ENCODE data around the gene GRM7.

The GRM7 gene

GRCh38 chr3:7146529-7146928 is 285.6 kb downstream of the GRM7 start:
- DNase-seq (ENCODE audit: low spot score): no peak

GRCh38 chr3:7158516-7158915 is 297.6 kb downstream of the GRM7 start:
- DNase-seq (ENCODE audit: low spot score): no peak

- no peak for DNase-seq (ENCODE audit: low spot score)
Observed at GRCh38 chr3:7160689-7161088, 299.8 kb downstream of the GRM7 start.

- DNase-seq (ENCODE audit: low spot score): peak; percentile 17
Observed at GRCh38 chr3:7166460-7166859, 305.5 kb downstream of the GRM7 start.

GRCh38 chr3:7171493-7171892 is 310.6 kb downstream of the GRM7 start:
- no peak for DNase-seq (ENCODE audit: low spot score)

GRCh38 chr3:7172996-7173395 is 312.1 kb downstream of the GRM7 start:
- DNase-seq (ENCODE audit: low spot score): no peak

- no peak for DNase-seq (ENCODE audit: low spot score)
Observed at GRCh38 chr3:7188551-7188950, 327.6 kb downstream of the GRM7 start.

GRCh38 chr3:7190095-7190494 is 329.2 kb downstream of the GRM7 start:
- no peak for DNase-seq (ENCODE audit: low spot score)

- DNase-seq (ENCODE audit: low spot score): no peak
Observed at GRCh38 chr3:7193269-7193668, 332.4 kb downstream of the GRM7 start.

- no peak for DNase-seq (ENCODE audit: low spot score)
Observed at GRCh38 chr3:7194071-7194835, 333.3 kb downstream of the GRM7 start.

- DNase-seq (ENCODE audit: low spot score): no peak
Observed at GRCh38 chr3:7195934-7196333, 335.0 kb downstream of the GRM7 start.

GRCh38 chr3:7201784-7202183 is 340.9 kb downstream of the GRM7 start:
- DNase-seq (ENCODE audit: low spot score): no peak

GRCh38 chr3:7203969-7204847 is 343.3 kb downstream of the GRM7 start:
- DNase-seq (ENCODE audit: low spot score): no peak

- DNase-seq (ENCODE audit: low spot score): no peak
Observed at GRCh38 chr3:7204848-7205156, 343.9 kb downstream of the GRM7 start.

- no peak for DNase-seq (ENCODE audit: low spot score)
Observed at GRCh38 chr3:7205535-7205934, 344.6 kb downstream of the GRM7 start.

- DNase-seq (ENCODE audit: low spot score): no peak
Observed at GRCh38 chr3:7205962-7206361, 345.0 kb downstream of the GRM7 start.

GRCh38 chr3:7207125-7207524 is 346.2 kb downstream of the GRM7 start:
- DNase-seq (ENCODE audit: low spot score): no peak

GRCh38 chr3:7207928-7208327 is 347.0 kb downstream of the GRM7 start:
- DNase-seq (ENCODE audit: low spot score): no peak

- DNase-seq (ENCODE audit: low spot score): no peak
Observed at GRCh38 chr3:7209098-7209497, 348.2 kb downstream of the GRM7 start.

GRCh38 chr3:7211740-7212139 is 350.8 kb downstream of the GRM7 start:
- DNase-seq (ENCODE audit: low spot score): no peak

- no peak for DNase-seq (ENCODE audit: low spot score)
Observed at GRCh38 chr3:7215706-7216105, 354.8 kb downstream of the GRM7 start.

- DNase-seq (ENCODE audit: low spot score): no peak
Observed at GRCh38 chr3:7226393-7226792, 365.5 kb downstream of the GRM7 start.

- DNase-seq (ENCODE audit: low spot score): no peak
Observed at GRCh38 chr3:7238565-7239295, 377.8 kb downstream of the GRM7 start.
